ENCODE measurements around the gene POR.

DNA sequence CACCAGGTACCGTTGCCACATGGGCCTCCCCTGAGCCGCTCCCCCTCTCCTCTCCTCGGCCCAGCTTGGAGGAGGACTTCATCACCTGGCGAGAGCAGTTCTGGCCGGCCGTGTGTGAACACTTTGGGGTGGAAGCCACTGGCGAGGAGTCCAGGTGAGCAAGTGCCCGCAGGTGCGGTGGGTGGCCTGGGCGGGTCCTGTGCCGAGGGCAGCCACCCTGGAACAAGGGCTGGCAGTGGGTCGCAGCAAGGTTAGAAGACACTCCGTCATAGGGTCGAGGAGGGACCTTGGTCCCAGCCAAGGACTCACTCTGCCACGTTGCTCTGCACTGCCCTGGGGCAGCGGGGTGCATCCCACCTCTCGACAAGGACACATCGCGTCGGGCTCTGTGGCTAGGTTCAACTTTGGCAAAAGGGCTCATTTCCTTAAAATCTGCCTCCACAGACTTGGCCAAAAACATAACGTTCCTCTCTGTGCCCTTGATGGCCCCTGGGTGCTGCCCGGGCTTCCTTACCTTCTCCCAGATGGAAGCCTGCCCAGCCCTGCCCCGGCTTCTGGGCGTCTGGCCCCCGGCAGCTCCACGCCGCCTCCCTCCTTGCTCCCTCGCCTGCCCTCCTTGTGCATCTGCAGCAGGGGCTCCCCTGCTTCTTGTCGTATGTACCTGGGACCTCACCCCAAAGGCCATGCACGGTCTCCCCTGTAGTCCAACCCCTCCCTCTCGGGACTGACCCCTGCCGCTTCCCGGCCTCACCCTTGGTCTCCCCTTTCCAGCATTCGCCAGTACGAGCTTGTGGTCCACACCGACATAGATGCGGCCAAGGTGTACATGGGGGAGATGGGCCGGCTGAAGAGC, 66.7 kb downstream of the POR start:
- TF ChIP-seq POLR2A (IDR thresholded peaks at IDR 0.05) (no peak), CTCF (IDR thresholded peaks at IDR 0.05 in 8 of 11, conservative IDR thresholded peaks at IDR 0.05 in 3 of 11) (no peak)
